SK-N-SH treated with all-trans-retinoic acid at 6 μM for 48 hours (cell line): ENCODE measurements around the gene SIRPA.

Experiments
- ARNTL ChIP-seq: fragments of 450-650 bp; formaldehyde crosslinking; IDR thresholded peaks from 2 replicates; pipeline ENCODE4 v1.5.0; 2020; ENCODE audit warnings: low read depth, mild to moderate bottlenecking, moderate library complexity, borderline replicate concordance
- CREB5 ChIP-seq: fragments of 250-450 bp; sonication (Bioruptor Pico); IDR thresholded peaks from 2 replicates; pipeline ENCODE4 v1.5.1; 2020; ENCODE audit warnings: low read depth, mild to moderate bottlenecking, moderate library complexity
- ESRRG ChIP-seq: fragments of 250-450 bp; sonication (Bioruptor Pico); IDR thresholded peaks from 2 replicates; pipeline ENCODE4 v1.6.1; 2021; ENCODE audit warnings: mild to moderate bottlenecking
- ISL1 ChIP-seq: fragments of 250-450 bp; sonication (Bioruptor Pico); IDR thresholded peaks from 2 replicates; pipeline ENCODE4 v2.1.2; 2022; ENCODE audit warnings: mild to moderate bottlenecking, moderate library complexity
- POU6F1 ChIP-seq: fragments of 250-450 bp; sonication (Bioruptor Pico); IDR thresholded peaks from 2 replicates; pipeline ENCODE4 v1.8.0; 2021; ENCODE audit warnings: low read depth, mild to moderate bottlenecking, moderate library complexity, borderline replicate concordance
- RARB ChIP-seq: fragments of 250-450 bp; sonication (Bioruptor Pico); IDR thresholded peaks from 2 replicates; pipeline ENCODE4 v1.8.0; 2021; ENCODE audit warnings: mild to moderate bottlenecking, moderate library complexity
- SNAI2 ChIP-seq: fragments of 250-450 bp; sonication (Bioruptor Pico); IDR thresholded peaks from 2 replicates; pipeline ENCODE4 v1.5.0; 2020; ENCODE audit warnings: mild to moderate bottlenecking, moderate library complexity
- TCF4 ChIP-seq: fragments of 250-450 bp; sonication (Bioruptor Pico); IDR thresholded peaks from 2 replicates; pipeline ENCODE4 v1.8.0; 2021; ENCODE audit warnings: mild to moderate bottlenecking, moderate library complexity, borderline replicate concordance
- ZFP3 ChIP-seq: fragments of 250-450 bp; sonication (Bioruptor Pico); IDR thresholded peaks from 2 replicates; pipeline ENCODE4 v1.5.0; 2020; ENCODE audit warnings: mild to moderate bottlenecking, moderate library complexity
- ZFP30 ChIP-seq: fragments of 450-650 bp; formaldehyde crosslinking; IDR thresholded peaks from 2 replicates; pipeline ENCODE4 v1.5.0; 2022; ENCODE audit warnings: mild to moderate bottlenecking, moderate library complexity
- ZNF8 ChIP-seq: fragments of 450-650 bp; formaldehyde crosslinking; IDR thresholded peaks from 2 replicates; pipeline ENCODE4 v1.5.0; 2020; ENCODE audit warnings: mild to moderate bottlenecking, moderate library complexity

GRCh38 chr20:1857466-1857865 lies 37.7 kb upstream of the SIRPA start:
- TF ChIP-seq CREB5: no peak
- no peak for TF ChIP-seq RARB (CRISPR knock-in tag)
- TF ChIP-seq ARNTL (CRISPR knock-in tag): no peak
- TF ChIP-seq ESRRG (CRISPR knock-in tag): no peak
- TF ChIP-seq ZFP30 (CRISPR knock-in tag): no peak
- no peak for TF ChIP-seq ZNF8 (CRISPR knock-in tag)
- no peak for TF ChIP-seq ZFP3 (CRISPR knock-in tag)
- no peak for TF ChIP-seq SNAI2 (CRISPR knock-in tag)
- no peak for TF ChIP-seq TCF4 (CRISPR knock-in tag)
- TF ChIP-seq ISL1 (CRISPR knock-in tag): no peak
- TF ChIP-seq POU6F1: no peak
